ENCODE results near the gene TAS1R3.

The TAS1R3 gene

DNA sequence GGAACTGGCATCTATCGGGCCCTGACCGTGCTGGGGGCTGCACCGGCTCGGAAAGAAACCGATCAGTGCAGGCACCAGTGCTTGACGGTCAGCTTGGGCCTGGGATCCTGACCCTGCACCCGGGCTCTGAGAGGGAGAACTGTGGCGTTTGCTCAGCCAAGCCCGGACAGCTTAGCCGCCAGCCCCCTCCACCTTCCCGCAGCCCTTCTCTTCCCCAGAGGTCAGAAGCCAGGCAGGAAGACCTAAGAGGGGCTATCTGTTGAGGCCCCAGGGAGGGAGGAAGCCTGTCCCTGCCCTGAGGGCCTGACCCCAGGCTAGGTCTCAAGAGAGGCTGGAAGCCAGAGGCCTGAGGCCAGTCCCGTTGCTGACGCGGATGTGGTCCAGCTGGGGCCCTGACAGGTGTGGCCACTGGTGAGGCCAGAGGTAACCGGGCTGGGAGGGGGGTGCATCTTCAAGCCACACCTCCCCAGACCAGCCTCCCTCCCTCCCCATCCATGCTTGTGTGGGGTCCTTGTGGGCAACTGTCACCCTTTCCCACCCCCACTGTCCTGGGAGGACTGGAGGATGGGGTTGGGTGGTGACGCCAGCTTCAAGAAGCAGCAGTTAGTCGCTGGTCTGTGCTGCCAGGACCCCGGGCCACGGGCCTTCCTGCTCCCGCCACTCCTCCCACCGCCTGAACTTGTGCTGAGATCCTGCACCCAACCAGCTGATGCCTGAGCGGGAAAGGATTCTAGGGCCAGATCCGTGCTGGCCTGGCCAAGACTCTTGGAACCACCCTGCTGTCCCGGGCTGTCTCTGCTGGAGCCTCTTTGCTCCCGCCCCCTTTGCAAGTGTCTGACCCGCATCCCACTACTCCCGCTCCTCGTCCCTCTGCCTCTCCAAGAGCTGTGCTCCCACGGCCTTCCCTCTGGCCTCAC lies 20.7 kb downstream of the TAS1R3 start:
- TF ChIP-seq GATA3 (IDR thresholded peaks at IDR 0.05; ENCODE audit: low read depth, low read length) = no peak
- TF ChIP-seq GATA2 (IDR thresholded peaks at IDR 0.05; ENCODE audit: low read depth, low read length) = no peak

DNA sequence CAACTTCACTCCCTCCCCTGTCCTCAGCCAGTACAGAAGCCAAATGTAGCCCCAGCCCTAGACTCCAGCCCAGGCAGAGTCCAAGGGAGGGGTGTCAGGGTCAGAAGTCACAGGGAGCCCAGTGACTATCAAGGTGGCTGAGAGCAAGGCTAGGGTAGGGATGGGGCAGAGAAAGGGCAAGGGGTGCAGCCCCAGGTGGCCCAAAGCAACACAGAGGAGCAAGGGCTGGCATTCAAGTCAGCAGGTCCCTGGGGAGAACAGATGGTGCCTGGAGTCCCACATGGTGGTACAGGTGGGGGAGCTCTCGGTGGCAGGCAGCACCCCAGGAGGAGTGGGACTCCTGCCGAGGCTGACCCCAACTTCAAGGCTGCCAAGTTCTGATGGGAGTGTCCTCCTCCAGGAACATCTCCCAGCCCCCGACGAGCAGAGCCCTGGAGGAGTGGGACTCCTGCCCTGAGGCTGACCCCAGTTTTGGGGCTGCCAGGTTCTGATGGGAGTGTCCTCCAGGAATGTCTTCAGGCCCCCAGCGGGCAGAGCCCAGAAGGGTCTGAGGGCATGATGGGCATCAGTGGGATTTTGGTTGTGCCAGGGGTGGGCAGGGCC lies 21.8 kb downstream of the TAS1R3 start:
- no peak for TF ChIP-seq GATA2 (IDR thresholded peaks at IDR 0.05; ENCODE audit: low read depth, low read length)
- TF ChIP-seq GATA3 (IDR thresholded peaks at IDR 0.05; ENCODE audit: low read depth, low read length) = no peak

DNA sequence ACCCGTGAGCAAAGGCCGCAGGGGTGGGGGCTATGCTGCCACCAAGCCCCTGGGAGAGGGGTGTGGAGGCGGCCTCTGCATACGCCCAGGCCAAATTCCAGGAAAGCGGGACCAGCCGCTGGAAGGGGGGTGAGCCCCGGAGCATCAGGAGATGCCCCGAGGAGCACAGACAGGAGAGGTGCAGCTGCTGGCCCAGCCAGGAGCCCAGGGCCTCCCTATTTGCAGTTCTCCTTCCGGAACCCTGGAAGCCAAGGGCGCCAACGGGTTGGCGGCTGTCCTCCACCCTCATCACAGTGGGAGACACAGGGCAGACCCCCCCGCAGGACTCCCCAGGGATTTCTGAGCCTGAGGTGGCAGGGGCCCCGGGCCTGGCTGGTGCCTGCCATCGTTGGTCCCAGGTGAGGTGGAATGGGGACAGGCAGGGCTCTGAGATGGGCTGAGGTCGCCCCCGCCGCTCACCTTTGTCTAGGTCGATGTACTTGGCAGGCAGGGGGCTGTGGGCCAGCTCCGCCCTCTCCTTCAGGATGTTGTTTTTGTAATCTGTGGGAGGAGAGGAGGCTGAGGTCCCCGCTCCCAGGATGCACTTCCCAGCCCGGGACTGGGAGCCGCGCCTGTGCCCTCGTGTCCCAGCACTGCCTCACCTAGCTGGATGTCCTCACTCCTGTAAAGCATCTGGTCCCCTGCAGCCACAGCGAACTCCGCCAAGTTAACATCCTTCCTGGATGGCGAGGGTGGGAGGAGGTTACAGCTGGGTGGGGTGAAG lies 22.5 kb downstream of the TAS1R3 start:
- TF ChIP-seq GATA2 (IDR thresholded peaks at IDR 0.05; ENCODE audit: low read depth, low read length) (no peak), GATA3 (IDR thresholded peaks at IDR 0.05; ENCODE audit: low read depth, low read length) (no peak)

DNA sequence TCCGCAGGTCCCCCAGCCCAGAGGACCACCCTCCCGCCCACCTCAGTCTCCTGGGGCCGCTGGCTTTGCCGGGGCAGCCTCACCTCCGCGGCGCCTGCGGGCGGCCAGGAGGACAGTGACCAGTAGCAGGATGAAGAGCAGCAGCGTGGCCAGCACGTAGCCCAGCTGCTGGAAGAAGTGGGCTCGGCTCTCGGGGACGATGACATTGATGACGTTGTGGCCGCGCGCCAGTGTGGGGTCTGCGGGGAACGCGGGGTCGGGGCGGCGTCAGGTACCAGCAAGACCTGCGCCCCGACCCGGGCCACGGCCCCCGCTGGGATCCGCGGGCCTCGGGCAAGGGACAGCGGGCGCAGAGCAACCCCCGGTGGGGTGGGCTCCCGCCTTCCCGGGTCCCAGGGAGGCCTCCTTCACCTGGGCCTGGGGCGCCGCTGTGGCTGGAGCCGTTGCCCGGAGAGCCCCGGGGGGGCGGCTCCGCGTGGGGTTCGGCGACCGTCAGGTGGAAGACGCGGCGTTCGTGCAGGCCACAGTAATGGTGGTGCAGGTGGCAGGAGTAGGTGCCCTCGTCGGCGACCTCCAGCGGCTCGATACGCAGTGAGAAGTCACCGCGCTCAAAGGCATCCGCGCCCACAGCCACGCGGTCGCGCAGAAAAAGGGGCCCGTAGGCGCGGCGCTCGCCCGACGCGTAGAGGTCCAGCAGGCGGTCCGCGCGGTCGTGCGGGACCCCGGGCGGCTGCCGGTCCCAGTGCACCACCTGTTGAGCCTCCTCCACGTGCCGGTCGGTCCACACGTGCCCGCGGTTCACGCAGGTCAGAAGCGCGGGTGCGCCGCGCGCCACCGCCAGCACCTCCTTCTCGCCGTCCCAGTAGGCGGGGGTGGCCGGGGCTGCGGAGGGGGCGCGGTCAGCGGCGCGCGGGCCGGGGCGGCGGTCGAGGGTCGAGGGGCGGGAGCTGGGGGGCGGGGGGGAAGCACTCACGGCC lies 23.5 kb downstream of the TAS1R3 start:
- no peak for TF ChIP-seq GATA2 (IDR thresholded peaks at IDR 0.05; ENCODE audit: low read depth, low read length)
- no peak for TF ChIP-seq GATA3 (IDR thresholded peaks at IDR 0.05; ENCODE audit: low read depth, low read length)

DNA sequence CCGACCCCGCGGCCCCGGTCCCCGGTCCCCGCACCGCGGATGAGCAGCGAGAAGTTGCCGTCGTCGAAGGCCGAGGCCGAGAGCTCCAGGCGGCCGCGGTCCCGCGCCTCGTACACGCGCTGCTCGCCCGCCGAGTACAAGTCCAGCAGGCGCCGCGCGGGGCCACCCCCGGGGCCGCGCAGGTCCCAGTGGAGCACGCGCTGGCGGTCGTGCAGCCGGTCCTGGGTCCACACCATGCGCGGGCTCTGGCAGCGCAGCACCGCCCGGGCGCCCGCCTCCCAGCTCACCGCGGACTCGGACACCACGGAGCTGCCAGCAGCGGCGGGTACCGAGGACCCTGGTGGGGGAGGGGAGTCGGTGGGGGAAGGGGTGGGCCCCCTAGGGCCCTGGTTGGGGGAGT lies 24.3 kb downstream of the TAS1R3 start:
- no peak for TF ChIP-seq GATA2 (IDR thresholded peaks at IDR 0.05; ENCODE audit: low read depth, low read length)
- no peak for TF ChIP-seq GATA3 (IDR thresholded peaks at IDR 0.05; ENCODE audit: low read depth, low read length)

DNA sequence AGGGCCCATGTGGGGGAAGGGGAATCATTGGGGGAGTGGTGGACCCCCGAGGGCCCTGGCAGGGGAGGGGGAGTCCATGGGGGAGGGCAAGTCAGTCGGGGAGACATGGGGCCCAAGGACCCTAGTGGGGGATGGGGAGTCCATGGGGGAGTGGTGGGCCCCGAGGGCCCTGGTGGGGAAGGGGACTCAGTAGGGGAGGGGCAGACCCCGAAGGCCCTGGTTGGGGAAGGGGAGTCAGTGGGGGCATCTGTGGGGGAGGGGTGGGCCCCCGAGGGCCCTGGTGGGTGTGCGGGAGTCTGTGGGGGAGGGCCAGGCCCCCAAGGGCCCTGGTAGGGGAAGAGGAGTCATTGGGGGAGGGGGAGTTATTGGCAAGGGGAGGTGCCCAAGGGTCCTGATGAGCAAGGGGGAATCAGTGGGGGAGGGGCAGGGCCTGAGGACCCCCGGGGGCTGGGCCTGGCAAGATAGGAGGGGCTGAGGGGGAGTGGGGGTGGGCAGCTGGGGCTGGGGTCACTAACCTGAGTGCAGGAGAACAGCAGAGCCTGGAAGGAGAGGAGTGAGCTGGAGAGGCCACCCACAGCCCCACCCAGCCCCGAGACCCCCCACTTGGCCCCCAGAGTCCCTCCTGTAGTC lies 25.2 kb downstream of the TAS1R3 start:
- no peak for TF ChIP-seq GATA3 (IDR thresholded peaks at IDR 0.05; ENCODE audit: low read depth, low read length)

DNA sequence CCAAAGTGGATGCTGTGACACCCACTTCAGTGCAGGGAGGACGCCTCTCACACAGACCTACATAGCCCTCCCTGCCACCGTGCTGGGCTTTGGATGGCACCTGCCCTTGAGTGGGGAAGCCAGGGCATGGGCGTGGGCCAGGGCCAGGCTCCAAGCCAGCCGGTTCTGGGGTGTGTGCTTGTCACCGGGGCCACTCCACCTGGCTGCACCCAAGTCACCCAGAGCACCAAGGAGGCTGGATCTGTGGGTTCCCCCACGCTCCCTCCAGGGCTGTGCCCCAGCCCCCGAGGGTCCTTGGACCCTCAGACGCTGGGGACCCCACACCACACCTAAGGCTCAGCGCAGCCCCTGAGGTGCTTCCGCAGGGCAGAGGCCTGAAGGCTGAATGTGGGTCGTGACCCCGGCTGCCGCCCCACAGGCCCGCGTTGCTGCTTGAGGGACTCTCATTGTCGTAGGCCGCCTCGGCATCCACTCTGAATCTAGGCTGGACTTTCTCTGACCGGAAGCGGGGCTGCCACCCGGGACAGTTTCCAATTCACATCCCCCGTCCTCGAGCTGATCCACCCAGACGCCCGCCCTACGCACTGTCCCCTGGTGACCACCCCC lies 25.8 kb downstream of the TAS1R3 start:
- no peak for TF ChIP-seq GATA2 (IDR thresholded peaks at IDR 0.05; ENCODE audit: low read depth, low read length)
- TF ChIP-seq GATA3 (IDR thresholded peaks at IDR 0.05; ENCODE audit: low read depth, low read length) = no peak

DNA sequence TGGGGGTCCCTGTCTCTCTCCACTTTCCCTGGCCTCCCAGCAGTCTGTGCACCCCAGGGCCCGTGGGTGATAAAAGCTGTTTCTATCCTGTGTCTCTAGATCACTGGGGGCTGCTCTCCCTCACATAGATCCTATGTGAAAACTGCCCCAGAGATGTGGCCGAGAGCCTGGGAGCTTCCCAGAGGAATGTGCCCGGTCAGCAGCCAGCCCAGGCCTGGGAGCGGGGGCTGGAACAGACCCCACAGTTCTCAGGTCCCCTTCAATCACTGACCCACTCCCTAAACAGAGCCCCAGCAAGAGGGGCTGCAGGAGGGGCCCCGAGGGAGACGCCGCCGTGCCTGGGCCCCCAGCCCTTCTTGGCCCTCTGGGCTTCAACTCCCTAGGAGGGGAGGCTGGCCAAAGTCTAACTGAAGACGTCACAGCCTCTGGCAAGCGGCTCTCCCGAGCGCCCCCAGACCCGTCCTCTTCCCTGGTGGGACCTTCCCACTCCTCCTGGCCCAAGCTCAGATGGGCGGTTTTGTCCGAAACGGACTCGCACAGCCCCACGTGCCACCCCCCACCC lies 26.9 kb downstream of the TAS1R3 start:
- no peak for TF ChIP-seq GATA2 (IDR thresholded peaks at IDR 0.05; ENCODE audit: low read depth, low read length)
- no peak for TF ChIP-seq GATA3 (IDR thresholded peaks at IDR 0.05; ENCODE audit: low read depth, low read length)

DNA sequence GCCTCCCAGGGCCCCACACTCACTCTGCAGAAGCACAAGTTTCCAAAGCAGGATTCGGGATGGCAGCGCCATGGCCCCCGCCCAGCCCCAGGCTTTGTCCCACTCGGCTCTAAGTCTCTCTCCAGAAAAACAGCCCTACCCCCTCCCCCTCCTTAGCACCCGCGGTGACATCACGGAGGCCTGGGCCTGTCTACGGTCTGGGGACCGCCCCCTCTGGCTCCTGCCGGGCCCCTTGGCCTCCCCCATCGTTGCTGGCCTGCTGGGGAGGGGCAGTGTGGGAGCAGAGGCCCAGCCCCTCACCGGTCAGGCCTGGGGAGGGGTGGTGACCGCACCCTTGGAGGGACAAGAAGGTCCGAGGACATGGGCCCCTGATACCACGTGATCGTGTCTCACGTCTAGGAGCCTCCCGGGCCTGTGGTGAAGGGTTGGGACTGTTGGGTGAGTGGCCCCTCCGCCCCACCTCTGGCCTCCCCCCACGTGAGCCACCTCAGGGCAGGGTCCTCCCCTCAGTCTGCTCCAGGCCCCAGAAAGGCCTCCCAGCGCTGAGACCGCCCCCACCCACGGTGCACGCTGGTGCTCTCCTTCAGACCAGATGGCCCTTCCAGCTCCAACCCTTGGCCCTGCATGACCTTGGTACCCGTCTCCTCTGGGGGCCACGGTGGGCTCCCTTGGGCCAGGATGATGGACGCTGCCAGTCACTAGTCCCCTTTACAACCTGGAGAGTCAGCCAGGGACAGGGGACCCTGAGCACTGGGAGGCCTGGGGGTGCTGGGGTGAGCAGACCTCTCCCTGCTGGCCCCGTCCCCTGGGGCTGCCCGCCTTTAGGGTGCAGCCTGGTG lies 27.6 kb downstream of the TAS1R3 start, which contains the start of gene MXRA8:
MXRA8 (minus strand) TSS at position 123 of the 839 bp plus-strand sequence; CDS start at position 72, 51 bp downstream.
- TF ChIP-seq GATA2 (IDR thresholded peaks at IDR 0.05; ENCODE audit: low read depth, low read length) = no peak

DNA sequence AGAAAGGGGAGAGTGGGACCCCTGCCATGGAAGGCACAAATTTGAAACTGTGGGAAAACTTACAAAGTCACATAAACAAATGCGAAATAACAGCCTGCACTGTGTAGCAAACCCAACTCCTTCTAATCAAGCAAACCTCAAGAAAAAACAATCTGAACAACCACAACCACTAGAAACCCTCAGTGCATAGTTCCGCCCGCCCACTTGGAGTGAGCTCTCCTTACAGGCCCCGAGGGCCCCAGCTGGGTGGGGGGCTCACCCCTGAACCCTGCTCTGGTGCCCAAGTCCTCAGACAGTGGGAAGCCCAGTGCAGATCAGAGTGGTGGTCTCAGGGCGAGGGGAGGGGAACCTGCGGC lies 28.2 kb downstream of the TAS1R3 start:
- no peak for TF ChIP-seq GATA3 (IDR thresholded peaks at IDR 0.05; ENCODE audit: low read depth, low read length)
- TF ChIP-seq GATA2 (IDR thresholded peaks at IDR 0.05; ENCODE audit: low read depth, low read length) = no peak

DNA sequence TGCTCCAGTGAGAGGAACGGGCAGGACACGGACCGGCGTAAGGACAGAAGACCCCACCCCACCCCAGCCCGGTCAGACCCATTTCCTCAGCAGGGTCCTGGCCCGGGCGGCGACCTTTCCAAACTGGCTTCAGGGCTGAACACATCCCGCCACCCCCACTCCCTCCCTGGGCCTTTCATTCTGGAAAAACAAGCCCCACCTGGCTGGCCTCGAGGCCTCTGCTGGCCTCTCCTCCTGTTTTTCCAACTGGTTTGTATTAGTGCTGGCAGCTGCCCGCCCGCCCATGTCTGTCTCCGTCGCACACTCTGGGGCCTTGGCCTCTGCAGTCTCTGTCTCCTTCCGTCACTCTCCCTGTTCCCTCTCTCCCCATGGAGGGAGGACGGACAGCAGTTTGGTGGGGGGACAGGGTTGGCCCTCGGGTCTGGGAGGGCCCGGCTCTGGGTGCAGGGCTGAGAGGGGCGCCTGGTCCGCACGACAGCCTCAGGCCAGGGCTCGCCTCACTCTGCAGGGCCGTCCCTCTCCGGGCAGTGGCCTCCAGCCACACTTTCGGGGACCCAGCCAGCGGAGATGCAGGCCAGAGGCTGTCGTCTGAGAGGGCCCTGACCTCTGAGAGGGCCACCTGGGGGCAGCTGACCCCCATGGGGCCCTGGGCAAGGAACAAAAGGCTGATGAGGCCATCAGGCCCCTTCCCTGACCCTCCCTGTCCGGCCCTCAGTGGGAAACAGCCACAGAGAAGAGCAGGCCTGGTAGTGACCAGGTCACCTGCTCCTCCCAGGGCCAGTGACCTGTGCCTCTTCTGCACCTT lies 28.8 kb downstream of the TAS1R3 start:
- TF ChIP-seq GATA2 (IDR thresholded peaks at IDR 0.05; ENCODE audit: low read depth, low read length) (no peak), GATA3 (IDR thresholded peaks at IDR 0.05; ENCODE audit: low read depth, low read length) (no peak)
